ENCODE results near the gene FYB2. TPM values are rescaled to one million over a fixed set of nuclear protein-coding genes. Genes with fewer than 3 reads are reported as not detected.

FYB2 gene
- total RNA-seq, 1 experiment from 2014 or later = not detected

DNA sequence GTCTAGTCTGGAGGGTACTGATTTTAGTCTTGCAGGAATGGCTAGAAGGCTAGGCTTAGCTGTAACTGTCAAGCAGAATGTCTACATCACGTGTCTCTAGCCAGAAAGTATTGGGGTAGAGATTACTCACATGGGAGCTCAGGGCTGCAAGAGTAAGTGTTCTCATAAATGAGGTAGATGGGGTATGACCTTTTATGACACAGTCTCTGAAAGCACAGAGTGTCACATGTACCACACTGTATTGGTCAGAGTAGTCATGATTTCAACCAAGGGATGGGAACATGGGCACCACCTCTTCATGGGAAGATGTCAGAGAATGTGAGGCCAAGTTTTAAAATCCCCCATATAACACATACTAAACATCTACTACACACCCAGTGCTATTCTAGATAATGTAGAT lies 2.9 kb downstream of the FYB2 start:
- ChIA-PET POLR2A (no interaction called here), CTCF (no interaction called here), RAD21 (ENCODE audit: low non-redundant PET in 1 of 2, low total read pairs in 2 of 2, uncharacterized antibody in 2 of 2, unreplicated experiment in 2 of 2) (no interaction called here)
- no peaks in the 10 kb centered on the region for H4K20me1 ChIP-seq (ENCODE audit: insufficient read depth)
- peaks cover 1% of the 10 kb centered on the region for H3K27me3 ChIP-seq (ENCODE audit: insufficient read depth, low read length)
- H3K4me2 ChIP-seq (ENCODE audit: low read length) = no peak overlapping the region
- H3K27ac ChIP-seq (ENCODE audit: low read depth, low read length) = no peak overlapping the region
- ATAC-seq = no peak
- H3K9me2 ChIP-seq (ENCODE audit: insufficient read depth) = no peaks in the 10 kb centered on the region
- intact Hi-C loops (cut with micrococcal nuclease) = no loop called here
- H3K9me3 ChIP-seq (ENCODE audit: control insufficient read depth in 1 of 2, insufficient read depth in 1 of 2, low read depth in 1 of 2, low read length in 2 of 2) = no peaks in the 10 kb centered on the region
- no peaks in the 10 kb centered on the region for H3K4me1 ChIP-seq (ENCODE audit: control insufficient read depth in 1 of 2, insufficient read depth in 2 of 2, low read length in 2 of 2)
- H3K79me2 ChIP-seq (ENCODE audit: insufficient read depth, low read length) = no peaks in the 10 kb centered on the region
- TF ChIP-seq CBX3 (IDR thresholded peaks at IDR 0.05; ENCODE audit: low read depth) = no peak
- no peak for TF ChIP-seq EZH2 (IDR thresholded peaks at IDR 0.05)
- no peak for TF ChIP-seq ZNF274 (IDR thresholded peaks at IDR 0.05; ENCODE audit: low read depth, low read length)
- no peak for TF ChIP-seq JUND (IDR thresholded peaks at IDR 0.05)
- TF ChIP-seq EZH2phosphoT487 (IDR thresholded peaks at IDR 0.05; ENCODE audit: borderline replicate concordance) = no peak
- TF ChIP-seq YY1 (IDR thresholded peaks at IDR 0.05; ENCODE audit: extremely low read depth, insufficient replicate concordance, low read depth, low read length) = no peak
- TF ChIP-seq, protein P1, sequence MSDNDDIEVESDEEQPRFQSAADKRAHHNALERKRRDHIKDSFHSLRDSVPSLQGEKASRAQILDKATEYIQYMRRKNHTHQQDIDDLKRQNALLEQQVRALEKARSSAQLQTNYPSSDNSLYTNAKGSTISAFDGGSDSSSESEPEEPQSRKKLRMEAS (IDR thresholded peaks at IDR 0.05) = no peak
- TF ChIP-seq, protein P2, sequence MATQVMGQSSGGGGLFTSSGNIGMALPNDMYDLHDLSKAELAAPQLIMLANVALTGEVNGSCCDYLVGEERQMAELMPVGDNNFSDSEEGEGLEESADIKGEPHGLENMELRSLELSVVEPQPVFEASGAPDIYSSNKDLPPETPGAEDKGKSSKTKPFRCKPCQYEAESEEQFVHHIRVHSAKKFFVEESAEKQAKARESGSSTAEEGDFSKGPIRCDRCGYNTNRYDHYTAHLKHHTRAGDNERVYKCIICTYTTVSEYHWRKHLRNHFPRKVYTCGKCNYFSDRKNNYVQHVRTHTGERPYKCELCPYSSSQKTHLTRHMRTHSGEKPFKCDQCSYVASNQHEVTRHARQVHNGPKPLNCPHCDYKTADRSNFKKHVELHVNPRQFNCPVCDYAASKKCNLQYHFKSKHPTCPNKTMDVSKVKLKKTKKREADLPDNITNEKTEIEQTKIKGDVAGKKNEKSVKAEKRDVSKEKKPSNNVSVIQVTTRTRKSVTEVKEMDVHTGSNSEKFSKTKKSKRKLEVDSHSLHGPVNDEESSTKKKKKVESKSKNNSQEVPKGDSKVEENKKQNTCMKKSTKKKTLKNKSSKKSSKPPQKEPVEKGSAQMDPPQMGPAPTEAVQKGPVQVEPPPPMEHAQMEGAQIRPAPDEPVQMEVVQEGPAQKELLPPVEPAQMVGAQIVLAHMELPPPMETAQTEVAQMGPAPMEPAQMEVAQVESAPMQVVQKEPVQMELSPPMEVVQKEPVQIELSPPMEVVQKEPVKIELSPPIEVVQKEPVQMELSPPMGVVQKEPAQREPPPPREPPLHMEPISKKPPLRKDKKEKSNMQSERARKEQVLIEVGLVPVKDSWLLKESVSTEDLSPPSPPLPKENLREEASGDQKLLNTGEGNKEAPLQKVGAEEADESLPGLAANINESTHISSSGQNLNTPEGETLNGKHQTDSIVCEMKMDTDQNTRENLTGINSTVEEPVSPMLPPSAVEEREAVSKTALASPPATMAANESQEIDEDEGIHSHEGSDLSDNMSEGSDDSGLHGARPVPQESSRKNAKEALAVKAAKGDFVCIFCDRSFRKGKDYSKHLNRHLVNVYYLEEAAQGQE (IDR thresholded peaks at IDR 0.05; ENCODE audit: low read depth) = no peak
- TF ChIP-seq ELF1 (IDR thresholded peaks at IDR 0.05; ENCODE audit: borderline replicate concordance, low read depth) = no peak
- TF ChIP-seq SIN3A (IDR thresholded peaks at IDR 0.05; ENCODE audit: low read depth) = no peak
- TF ChIP-seq, protein P3, sequence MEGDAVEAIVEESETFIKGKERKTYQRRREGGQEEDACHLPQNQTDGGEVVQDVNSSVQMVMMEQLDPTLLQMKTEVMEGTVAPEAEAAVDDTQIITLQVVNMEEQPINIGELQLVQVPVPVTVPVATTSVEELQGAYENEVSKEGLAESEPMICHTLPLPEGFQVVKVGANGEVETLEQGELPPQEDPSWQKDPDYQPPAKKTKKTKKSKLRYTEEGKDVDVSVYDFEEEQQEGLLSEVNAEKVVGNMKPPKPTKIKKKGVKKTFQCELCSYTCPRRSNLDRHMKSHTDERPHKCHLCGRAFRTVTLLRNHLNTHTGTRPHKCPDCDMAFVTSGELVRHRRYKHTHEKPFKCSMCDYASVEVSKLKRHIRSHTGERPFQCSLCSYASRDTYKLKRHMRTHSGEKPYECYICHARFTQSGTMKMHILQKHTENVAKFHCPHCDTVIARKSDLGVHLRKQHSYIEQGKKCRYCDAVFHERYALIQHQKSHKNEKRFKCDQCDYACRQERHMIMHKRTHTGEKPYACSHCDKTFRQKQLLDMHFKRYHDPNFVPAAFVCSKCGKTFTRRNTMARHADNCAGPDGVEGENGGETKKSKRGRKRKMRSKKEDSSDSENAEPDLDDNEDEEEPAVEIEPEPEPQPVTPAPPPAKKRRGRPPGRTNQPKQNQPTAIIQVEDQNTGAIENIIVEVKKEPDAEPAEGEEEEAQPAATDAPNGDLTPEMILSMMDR (IDR thresholded peaks at IDR 0.05 in 2 of 3, conservative IDR thresholded peaks at IDR 0.05 in 1 of 3; ENCODE audit: borderline replicate concordance in 1 of 3, insufficient read depth in 1 of 3, low read depth in 2 of 3, low read length in 2 of 3) = no peak
- TF ChIP-seq, protein P4, sequence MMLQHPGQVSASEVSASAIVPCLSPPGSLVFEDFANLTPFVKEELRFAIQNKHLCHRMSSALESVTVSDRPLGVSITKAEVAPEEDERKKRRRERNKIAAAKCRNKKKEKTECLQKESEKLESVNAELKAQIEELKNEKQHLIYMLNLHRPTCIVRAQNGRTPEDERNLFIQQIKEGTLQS (IDR thresholded peaks at IDR 0.05) = no peak
- no peak for TF ChIP-seq EGR1 (IDR thresholded peaks at IDR 0.05; ENCODE audit: low read depth)
- TF ChIP-seq TCF7L2 (IDR thresholded peaks at IDR 0.05; ENCODE audit: borderline replicate concordance, extremely low read depth, insufficient read depth, insufficient read length) = no peak
- TF ChIP-seq SP1 (IDR thresholded peaks at IDR 0.05; ENCODE audit: low read depth) = no peak
- no peak for TF ChIP-seq CEBPB (IDR thresholded peaks at IDR 0.05; ENCODE audit: low read depth)
- no peak for TF ChIP-seq RAD21 (IDR thresholded peaks at IDR 0.05; ENCODE audit: low read depth)
- no peak overlapping the region for H3K4me3 ChIP-seq (replicated peaks in 1 of 2; ENCODE audit: low read depth in 1 of 2, low read length in 2 of 2)
- H3K36me3 ChIP-seq (ENCODE audit: control insufficient read depth in 1 of 2, insufficient read depth in 2 of 2, low read length in 2 of 2) = no peaks in the 10 kb centered on the region
- no peak overlapping the region for H3K9ac ChIP-seq (ENCODE audit: low read length)
- no TSS peak for BruUV-seq (replicated peaks)
- no peak for DNase-seq (ENCODE audit: low read depth, low spot score)
- H2AFZ ChIP-seq (ENCODE audit: low read depth, low read length, poor library complexity, severe bottlenecking) = no peak overlapping the region
